GM20000 (cell line): Measurements from ENCODE around the gene HSF2BP.

ENCODE experiments used
- DNase-seq: peaks from one replicate; pipeline ENCODE4 v3.0.0; 2012; ENCODE audit warnings: low spot score
- TF ChIP-seq, protein P1 (sequence below): IDR thresholded peaks from 2 replicates; pipeline ENCODE4 v1.5.1; 2012; ENCODE audit warnings: mild to moderate bottlenecking, control low read depth; ENCODE audit errors: extremely low read depth, missing control alignments

The HSF2BP gene

DNA sequence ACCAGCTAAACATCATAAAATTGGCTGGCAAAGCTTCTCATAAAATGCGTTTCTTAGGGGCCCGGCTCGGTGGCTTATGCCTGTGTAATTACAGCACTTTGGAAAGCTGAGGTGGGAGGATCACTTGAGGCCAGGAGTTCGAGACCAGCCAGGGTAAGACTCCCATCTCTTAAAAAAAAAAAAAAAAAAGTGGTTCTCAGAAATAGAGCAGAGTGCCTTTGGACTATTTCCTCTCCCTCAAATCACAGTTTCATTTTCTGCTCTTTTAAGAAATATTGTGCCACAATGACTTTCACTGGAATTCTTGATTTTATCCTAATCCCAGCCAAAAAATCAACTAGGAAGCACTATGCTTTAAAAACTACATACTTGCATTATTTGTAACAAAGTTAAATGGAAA, 13.3 kb downstream of the HSF2BP start:
- DNase-seq = no peak
- TF ChIP-seq, protein P1, sequence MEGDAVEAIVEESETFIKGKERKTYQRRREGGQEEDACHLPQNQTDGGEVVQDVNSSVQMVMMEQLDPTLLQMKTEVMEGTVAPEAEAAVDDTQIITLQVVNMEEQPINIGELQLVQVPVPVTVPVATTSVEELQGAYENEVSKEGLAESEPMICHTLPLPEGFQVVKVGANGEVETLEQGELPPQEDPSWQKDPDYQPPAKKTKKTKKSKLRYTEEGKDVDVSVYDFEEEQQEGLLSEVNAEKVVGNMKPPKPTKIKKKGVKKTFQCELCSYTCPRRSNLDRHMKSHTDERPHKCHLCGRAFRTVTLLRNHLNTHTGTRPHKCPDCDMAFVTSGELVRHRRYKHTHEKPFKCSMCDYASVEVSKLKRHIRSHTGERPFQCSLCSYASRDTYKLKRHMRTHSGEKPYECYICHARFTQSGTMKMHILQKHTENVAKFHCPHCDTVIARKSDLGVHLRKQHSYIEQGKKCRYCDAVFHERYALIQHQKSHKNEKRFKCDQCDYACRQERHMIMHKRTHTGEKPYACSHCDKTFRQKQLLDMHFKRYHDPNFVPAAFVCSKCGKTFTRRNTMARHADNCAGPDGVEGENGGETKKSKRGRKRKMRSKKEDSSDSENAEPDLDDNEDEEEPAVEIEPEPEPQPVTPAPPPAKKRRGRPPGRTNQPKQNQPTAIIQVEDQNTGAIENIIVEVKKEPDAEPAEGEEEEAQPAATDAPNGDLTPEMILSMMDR = no peak

DNA sequence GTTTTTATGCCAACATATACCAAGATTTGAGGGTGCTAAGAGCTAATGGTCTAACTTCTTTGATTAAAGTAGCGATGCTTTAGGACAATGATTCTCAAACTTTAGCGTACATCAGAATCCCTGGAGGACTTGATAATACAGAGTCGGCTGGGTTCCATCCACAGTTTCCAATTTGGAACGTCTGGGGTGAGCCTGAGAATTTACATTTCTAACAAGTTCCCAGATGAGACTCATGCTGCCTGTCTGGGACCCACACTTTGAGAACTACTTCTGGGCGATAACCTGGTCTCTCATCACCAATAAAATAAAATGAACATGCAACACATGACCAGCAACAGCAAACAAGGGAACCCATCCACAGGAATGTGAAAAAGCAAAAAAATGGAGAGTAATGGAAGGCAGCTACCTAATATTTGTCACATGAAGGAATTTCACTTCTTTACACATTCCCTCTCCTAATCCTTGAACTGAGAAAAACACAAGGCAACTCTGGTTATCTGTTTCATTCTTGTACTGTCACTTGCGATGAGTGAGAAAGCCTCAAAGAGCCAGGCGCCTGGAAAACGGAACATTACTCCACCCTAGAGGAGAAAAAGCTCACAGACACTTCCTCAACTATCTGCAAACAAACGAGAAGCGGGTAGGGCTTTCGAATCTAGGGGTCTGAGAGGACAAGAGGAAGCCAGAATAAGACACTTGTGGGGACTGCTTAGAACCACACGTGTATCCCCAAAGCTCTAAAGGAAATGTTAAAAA, 14.0 kb downstream of the HSF2BP start:
- DNase-seq = peak; percentile 59

DNA sequence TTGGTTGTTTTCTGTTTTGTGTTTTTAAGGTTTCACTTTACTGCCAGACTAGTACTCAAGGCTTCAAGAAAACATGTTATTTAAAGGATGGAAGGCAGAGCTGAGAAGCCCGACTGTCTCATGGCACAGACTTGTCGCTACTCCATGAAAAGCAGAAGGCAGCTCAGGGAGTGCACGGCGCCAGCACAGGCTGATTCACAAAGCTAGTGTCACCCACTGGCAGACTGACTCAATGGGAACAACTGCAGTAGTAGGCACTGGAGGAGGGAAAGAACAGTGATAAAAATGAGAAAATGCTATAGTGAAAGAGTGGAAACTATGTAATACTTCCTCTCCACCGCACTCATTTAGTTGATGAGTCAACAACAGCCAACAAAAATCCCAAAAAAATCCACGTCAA, 14.7 kb downstream of the HSF2BP start:
- TF ChIP-seq, protein P1 = no peak
- no peak for DNase-seq

More for the DNA sequence above, 14.0 kb downstream of the HSF2BP start:
- TF ChIP-seq, protein P1 = no peak

DNA sequence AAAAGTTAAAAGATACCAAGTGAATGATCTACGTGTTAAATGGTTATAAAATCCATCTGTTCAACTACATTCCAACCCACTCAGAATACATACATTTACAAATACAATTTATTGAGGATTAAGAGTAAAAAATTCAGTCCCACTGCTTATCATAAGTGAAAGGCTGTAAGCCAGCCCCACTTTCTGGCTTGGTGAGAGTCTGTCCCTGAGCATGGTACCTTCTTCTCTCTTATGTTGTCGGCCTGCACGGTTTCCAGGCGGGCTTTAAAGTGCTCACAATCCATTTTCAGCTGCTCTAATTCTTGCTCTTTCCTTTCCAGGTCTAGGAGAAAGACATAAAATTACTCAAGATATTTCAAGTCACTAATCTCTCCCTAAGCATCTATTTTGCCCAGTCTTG, 15.2 kb downstream of the HSF2BP start:
- DNase-seq = no peak
- TF ChIP-seq, protein P1 = no peak

- no peak for DNase-seq
- TF ChIP-seq, protein P1 = no peak
Measured at GRCh38 chr21:43643193-43643592, 16.1 kb downstream of the HSF2BP start.

DNA sequence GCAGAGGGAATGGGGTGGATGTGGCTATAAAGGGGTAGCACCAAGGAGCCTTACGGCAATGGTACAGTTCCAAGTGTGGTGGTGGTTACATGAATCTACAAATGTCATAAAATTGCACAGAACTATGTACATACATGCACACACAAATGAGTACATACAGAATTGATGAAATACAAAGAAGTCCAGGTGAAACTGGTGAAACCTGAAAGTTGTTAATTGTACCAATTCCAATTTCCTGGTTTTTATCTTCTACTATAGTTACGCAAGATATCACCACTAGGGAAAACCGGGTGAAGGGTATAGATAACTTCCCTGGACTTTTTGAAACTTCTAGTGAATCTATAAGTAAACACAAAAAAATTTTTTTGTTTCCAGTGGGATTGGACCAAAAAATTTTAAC, 18.9 kb downstream of the HSF2BP start:
- no peak for DNase-seq
- TF ChIP-seq, protein P1 = no peak

DNA sequence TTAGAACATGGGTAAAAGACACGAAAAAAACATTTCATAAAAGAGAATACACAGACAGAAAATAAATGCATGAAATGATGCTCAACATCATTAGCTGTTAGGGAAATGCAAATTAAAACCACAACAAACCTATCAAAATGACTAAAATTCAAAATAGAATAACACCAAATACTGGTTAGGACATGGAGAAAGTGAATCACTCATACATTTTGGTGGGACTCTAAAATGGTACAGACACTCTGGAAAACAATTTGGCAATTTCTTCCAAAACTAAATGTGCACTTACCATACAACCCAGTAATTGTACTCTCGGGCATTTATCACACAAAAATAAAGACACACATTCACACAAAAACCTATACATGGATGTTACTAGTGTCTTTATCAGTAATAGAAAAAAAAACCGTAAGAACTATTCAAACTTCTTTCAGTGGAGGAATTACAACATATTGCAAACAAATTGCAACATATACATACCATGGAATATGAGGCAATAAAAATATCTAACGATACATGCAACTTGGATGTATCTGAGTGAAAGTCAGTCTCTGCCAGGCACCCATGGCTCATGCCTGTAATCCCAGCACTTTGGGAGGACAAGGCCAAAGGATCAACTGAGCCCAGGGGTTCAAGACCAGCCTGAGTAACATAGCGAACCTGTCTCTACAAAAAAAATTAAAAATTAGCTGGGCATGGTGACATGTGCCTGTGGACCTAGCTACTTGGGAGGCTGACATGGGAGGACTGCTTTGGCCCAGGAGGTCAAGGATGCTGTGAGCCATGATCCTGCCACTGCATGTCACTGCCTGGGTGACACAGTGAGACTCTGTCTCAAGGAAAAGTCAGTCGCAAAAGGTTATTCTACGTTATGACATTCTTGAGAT, 19.6 kb downstream of the HSF2BP start:
- TF ChIP-seq, protein P1 = no peak
- no peak for DNase-seq
